Dermis microvascular lymphatic vessel endothelial cell (primary cell): ENCODE measurements around the gene AFAP1L1. TPM values are rescaled to one million over a fixed set of nuclear protein-coding genes. Genes with fewer than 3 reads are reported as not detected.

Experiments used
- DNase-seq, 2 donors: peaks; one replicate each; pipeline versions ENCODE4 v3.0.0 to v3.0.0-alpha.2; 2010; ENCODE audit warnings: low read depth in 2 of 2
- total RNA-seq: library from RNA; depleted of rRNA; stranded (reverse); fragments of >200 nt; gene quantifications from 2 replicates; pipeline ENCODE4 v1.2.1, GENCODE V29; 2014

The AFAP1L1 gene
- total RNA-seq, 1 donor from 2014 or later: 144 TPM

DNA sequence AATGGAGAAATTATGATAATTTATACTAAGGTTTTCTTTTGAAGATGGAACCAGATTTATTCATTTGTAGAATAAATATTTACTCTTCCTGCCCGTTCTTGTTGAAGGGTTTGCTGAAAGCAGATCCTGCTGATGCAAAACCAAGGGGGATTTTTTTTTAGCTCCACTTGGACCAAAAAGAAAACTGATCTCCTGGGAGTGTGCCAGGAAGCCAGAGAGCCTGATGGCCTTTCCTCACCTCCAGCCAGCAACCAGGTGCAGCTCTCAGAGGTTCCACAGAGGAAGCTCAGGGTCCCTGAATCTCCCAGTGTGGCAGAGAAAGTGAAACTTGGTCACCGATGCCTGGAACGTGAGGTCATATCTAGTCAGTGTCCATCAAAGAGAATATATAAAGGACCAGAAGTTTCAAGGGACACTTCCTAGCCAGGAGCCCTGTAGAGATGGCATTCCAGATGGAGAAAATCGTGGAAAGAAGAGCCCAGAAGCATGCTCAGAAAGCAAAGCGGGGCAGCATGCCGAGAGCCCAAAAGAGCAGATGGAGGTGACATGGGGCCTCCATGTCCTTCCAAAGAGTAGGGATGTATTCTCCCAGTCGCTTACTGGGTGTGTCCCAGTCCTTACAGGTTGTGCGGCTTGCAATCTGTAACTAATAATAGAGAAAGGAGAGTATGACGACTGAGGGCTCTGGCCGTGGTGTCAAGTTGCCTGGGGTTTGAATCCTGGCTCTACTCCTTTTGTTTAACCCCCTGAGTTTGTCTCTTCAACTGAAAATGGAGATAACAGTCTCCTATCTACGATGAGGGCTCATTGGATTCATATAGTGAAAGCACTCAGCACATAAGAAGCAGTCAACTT, 12.2 kb downstream of the AFAP1L1 start:
- no peak for DNase-seq

DNA sequence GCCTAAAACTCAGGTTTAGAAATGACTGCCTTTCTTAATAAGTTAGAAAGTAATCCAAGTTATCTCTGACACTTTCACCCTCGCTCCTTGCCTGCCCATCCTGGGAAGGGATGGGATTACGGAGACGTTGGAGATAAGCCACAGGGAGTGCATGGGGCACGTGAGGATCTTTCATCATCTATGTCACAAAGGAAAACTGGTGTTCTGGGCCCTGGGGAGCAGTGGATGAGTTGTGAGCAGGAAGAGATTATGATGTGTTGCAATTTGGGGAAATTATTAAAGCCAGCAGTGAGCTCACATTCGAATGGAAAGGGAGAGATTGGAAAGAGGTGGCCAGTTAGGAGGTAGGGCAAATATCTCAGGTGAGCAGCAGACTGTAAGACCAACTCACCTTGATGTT, 12.8 kb downstream of the AFAP1L1 start:
- peak; percentile 37 to 52 for DNase-seq

GRCh38 chr5:149285153-149285552, 13.5 kb downstream of the AFAP1L1 start:
- DNase-seq: no peak

GRCh38 chr5:149288436-149288835, 16.8 kb downstream of the AFAP1L1 start:
- DNase-seq: peak; percentile 86 to 91

GRCh38 chr5:149289301-149289700, 17.6 kb downstream of the AFAP1L1 start:
- peak in 1 of 2 donors; percentile 80 for DNase-seq

GRCh38 chr5:149294872-149295829, 23.5 kb downstream of the AFAP1L1 start:
- DNase-seq: no peak

DNA sequence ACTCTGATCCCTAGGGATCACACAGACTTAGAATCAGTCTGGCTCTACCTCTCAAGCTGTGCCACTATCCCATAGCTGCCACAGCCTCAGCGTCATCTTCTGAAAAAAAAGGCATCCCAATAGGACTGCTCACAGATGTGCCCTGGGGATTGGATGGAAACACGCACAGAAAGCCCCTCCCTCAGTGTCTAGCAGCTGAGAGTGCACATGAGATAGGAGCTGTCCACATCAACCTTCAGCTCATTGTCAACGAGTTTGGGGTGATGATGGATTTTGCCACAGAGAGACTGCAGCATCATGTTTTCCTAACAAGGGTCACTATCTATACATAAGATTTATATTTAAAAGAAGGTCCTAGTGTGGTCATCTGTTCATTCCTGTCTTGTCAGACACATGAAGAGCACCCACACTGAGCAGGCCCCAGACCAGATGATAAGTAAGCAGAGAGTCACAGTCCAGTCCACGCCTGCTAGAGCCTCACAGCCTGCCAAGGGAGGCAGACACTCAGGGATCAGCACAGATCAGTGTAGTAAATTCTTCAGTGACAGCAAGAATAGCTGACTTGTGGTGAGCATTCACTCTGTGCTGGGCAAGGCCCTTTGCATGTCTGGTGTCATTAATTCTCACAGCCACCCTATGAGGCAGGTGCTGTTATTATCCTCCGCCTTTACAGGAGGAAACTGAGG, 25.8 kb downstream of the AFAP1L1 start:
- peak in 1 of 2 donors; percentile 61 for DNase-seq

DNA sequence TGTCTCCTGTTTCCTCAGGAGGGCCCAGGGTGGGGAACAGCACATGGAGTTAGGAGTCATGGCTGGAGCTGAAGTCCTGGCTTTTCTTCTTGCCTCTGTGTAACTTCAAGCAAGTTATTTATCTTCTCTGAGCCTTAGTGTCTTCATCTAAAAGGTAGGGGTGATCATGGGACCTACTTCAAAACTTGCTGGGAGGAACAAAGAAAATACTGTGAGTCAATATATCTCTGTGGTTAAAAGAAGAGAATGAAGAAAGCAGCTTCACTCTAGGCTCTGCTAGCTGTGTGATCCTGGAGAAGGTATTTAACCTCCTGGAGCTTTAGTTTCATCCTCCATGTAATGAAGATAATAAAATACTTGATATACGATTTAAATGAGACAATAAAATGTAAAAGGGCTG, 26.5 kb downstream of the AFAP1L1 start:
- DNase-seq: no peak

GRCh38 chr5:149298842-149299404, 27.3 kb downstream of the AFAP1L1 start:
- DNase-seq: peak; percentile 97 to 98

DNA sequence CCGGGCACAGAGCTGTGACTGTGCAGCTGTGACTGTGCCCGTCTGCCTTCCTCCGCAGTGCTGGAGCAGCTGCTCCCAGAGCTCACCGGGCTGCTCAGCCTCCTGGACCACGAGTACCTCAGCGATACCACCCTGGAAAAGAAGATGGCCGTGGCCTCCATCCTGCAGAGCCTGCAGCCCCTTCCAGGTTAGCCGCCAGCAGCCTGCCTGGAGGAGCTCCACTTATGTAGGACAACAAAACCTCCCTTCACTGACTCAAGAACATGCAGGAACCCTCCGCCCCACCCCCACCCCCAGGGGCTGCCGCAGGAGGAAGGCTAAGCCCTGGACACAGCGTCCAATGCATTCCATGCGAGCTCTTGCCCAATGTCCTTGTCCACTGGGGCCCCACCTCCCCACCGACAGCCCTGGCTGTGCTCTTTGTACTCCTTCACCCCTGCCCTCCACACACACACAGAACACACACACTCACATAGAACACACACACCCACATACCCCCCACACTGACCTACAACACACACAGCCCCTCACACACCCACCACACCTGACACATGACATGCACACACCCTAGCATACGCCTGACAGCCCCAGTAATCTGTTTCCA, 27.9 kb downstream of the AFAP1L1 start:
- DNase-seq: peak in 1 of 2 donors; percentile 28

GRCh38 chr5:149300441-149300840, 28.8 kb downstream of the AFAP1L1 start:
- no peak for DNase-seq

- DNase-seq: peak in 1 of 2 donors; percentile 83
Measured at GRCh38 chr5:149301049-149301743, 29.5 kb downstream of the AFAP1L1 start.

DNA sequence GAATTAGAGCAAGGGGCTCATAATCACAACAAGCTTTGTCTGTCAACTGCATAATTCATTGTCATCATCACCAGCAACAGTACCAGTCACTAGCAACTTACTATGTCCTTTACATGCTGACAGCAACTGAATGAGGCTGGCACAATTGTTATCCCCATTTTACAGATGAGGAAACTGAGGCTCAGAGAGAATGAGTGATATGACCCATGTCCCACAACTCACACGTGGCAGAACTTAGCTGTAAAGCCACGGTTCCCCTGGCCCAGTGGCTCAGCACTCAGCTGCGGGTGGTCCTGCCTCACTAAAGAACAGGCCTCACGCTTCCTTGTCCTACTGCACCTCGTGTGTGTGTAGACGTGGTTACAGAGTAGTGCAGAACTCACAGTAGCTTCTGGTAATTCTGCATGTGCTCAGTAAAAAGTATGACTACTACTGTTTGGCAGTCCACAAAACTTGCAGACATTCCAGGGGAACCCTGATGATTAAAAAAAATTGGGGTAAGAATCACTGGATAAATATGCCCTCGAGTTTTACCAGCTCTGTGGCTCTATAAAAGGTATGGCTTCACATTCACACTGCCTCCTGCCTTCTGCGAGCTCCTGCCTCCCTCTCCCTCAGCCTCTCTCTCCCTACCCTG, 30.2 kb downstream of the AFAP1L1 start:
- no peak for DNase-seq

DNA sequence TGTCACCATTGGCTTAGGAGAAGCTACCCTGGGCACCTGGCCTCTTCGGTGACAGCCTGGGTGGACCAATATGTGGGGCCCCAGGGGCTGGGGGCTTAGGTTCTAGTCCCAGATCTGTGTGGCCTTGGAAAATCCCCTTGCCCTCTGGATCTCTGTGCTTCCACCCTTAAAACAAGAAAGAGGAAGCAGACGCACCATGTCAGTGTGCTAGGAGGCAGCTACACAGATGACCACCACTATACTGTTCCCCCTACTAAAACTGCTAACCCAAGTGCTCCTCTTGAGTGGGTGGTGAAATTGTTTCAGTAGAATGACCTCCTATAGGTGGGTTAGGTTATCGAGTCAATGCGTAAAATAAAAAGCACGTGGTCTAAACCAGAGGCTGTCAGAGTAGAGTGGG, 31.0 kb downstream of the AFAP1L1 start:
- DNase-seq: no peak

- no peak for DNase-seq
Measured at GRCh38 chr5:149303210-149303609, 31.6 kb downstream of the AFAP1L1 start.

DNA sequence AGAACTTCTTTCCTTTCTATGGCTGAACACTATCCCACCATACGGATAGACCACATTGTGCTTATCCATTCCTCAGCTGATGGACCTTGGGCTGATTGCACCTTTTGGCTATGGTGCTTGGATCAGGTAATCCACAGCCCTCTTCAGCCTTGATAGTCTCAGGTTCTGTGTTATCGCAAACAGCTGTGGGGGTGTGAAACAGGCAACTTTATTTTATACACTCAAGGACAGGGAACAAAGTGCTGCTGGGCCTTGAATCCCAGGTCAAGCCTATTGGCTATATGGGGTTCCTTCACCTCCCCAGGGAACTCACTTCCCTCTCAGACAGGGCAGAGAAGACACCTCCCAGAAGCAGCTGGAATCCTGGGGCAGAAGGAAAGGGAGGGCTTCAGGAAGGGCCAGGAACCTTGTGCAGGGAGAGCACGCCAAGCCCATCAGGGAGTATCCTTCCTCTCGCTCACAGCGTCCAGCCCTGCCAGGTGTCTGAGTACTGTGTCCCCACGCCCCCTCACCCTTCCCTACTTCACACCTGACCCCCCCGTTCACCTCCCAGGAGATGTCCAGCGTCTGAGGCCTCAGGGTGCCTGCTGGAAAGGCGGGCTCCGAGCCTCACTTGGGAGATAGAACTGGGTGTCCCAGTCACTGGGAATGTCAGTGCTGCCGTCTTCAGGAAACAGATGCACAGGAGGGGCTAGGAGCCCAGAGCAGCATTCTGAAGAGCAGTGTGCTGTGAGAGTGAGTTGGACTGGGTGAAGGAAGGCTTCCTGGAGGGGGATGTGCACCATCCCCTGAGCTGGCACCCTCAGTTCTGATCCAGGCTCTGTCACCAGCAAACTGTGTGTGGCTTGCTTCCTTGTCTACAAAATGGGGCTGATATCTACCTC, 32.8 kb downstream of the AFAP1L1 start:
- DNase-seq: peak in 1 of 2 donors; percentile 59

- no peak for DNase-seq
Measured at GRCh38 chr5:149309354-149309753, 37.7 kb downstream of the AFAP1L1 start.

- DNase-seq: no peak
Measured at GRCh38 chr5:149310488-149310887, 38.8 kb downstream of the AFAP1L1 start.
